GM12878 (cell line): ENCODE measurements around the gene PPIP5K2.

Experiments used
- CBFB ChIP-seq: IDR thresholded peaks from 2 replicates; pipeline ENCODE4 v1.6.1; 2016; ENCODE audit warnings: antibody characterized with exemption, low read depth
- CREB1 ChIP-seq: IDR thresholded peaks from 2 replicates; pipeline ENCODE4 v1.6.1; 2012; ENCODE audit warnings: low read depth, mild to moderate bottlenecking, inconsistent platforms
- CTCF ChIP-seq, 3 experiments: IDR thresholded peaks in 2 of 3; conservative IDR thresholded peaks in 1 of 3; 2 replicates each; pipeline ENCODE4 v1.5.1; 2011; ENCODE audit warnings: low read depth in 3 of 3, low read length in 3 of 3, mild to moderate bottlenecking in 3 of 3, control low read depth in 2 of 3, moderate library complexity in 2 of 3, inconsistent platforms in 1 of 3, mixed read lengths in 1 of 3; ENCODE audit not compliant: control insufficient read depth in 2 of 3, insufficient read depth in 1 of 3; ENCODE audit errors: extremely low read depth in 1 of 3
- EP300 ChIP-seq, 2 experiments: fragments of 150-350 bp in 1 of 2; IDR thresholded peaks; 2 replicates each; pipeline ENCODE4 v1.6.1; 2011 to 2012; ENCODE audit warnings: low read depth in 2 of 2, low read length in 2 of 2, borderline replicate concordance in 1 of 2, improper control_type of control experiment in 1 of 2, inconsistent platforms in 1 of 2; ENCODE audit not compliant: control insufficient read depth in 1 of 2
- ESRRA ChIP-seq: IDR thresholded peaks from 2 replicates; pipeline ENCODE4 v1.6.1; 2012; ENCODE audit warnings: mild to moderate bottlenecking, low read length, improper control_type of control experiment
- EZH2 ChIP-seq: IDR thresholded peaks from 2 replicates; pipeline ENCODE4 v1.6.1; 2012; ENCODE audit warnings: low read depth, mild to moderate bottlenecking, control low read depth, inconsistent platforms, low read length, borderline replicate concordance; ENCODE audit not compliant: control insufficient read depth
- FOS ChIP-seq: IDR thresholded peaks from 3 replicates; pipeline ENCODE4 v1.6.1; 2011; ENCODE audit warnings: borderline replicate concordance; ENCODE audit not compliant: insufficient read length; ENCODE audit errors: extremely low read depth
- JUND ChIP-seq: IDR thresholded peaks from 2 replicates; pipeline ENCODE4 v1.6.1; 2012; ENCODE audit warnings: low read depth, mild to moderate bottlenecking, low read length, improper control_type of control experiment, moderate library complexity
- NR2C2 ChIP-seq: IDR thresholded peaks from 2 replicates; pipeline ENCODE4 v1.6.1; 2011; ENCODE audit warnings: borderline replicate concordance, low read depth; ENCODE audit not compliant: control insufficient read depth, insufficient read length
- RAD21 ChIP-seq: IDR thresholded peaks from 2 replicates; pipeline ENCODE4 v1.6.1; 2011; ENCODE audit warnings: mild to moderate bottlenecking, low read depth, low read length, moderate library complexity; ENCODE audit not compliant: insufficient read depth
- RCOR1 ChIP-seq: conservative IDR thresholded peaks from 2 replicates; pipeline ENCODE4 v1.6.1; 2012; ENCODE audit warnings: low read depth, low read length, improper control_type of control experiment
- ZNF274 ChIP-seq: IDR thresholded peaks from one replicate; pipeline ENCODE4 v1.8.0; 2011; ENCODE audit not compliant: insufficient read length, insufficient read depth
- ZZZ3 ChIP-seq: IDR thresholded peaks from 2 replicates; pipeline ENCODE4 v1.6.1; 2011; ENCODE audit warnings: low read depth; ENCODE audit not compliant: control insufficient read depth, insufficient read length

- TF ChIP-seq ZZZ3: no peak
- TF ChIP-seq CTCF (IDR thresholded peaks at IDR 0.05 in 2 of 3, conservative IDR thresholded peaks at IDR 0.05 in 1 of 3; ENCODE audit: control insufficient read depth in 2 of 3, extremely low read depth in 1 of 3, insufficient read depth in 1 of 3, low read depth in 3 of 3, low read length in 3 of 3): no peak
- TF ChIP-seq RAD21: no peak
- no peak for TF ChIP-seq EP300 (IDR thresholded peaks at IDR 0.05; ENCODE audit: borderline replicate concordance in 1 of 2, control insufficient read depth in 1 of 2, low read depth in 2 of 2, low read length in 2 of 2)
- no peak for TF ChIP-seq FOS
- no peak for TF ChIP-seq JUND
- no peak for TF ChIP-seq CBFB
- no peak for TF ChIP-seq RCOR1
- TF ChIP-seq NR2C2: no peak
- no peak for TF ChIP-seq CREB1
- TF ChIP-seq EZH2: no peak
- TF ChIP-seq ZNF274: no peak
- TF ChIP-seq ESRRA: no peak
Measured at GRCh38 chr5:103186152-103186551, 66.1 kb downstream of the PPIP5K2 start.
